Activated CD4-positive, alpha-beta T cell treated with anti-CD3 and anti-CD28 coated beads for 36 hours (primary cell): ENCODE data around the gene LTA4H. TPM values are rescaled to one million over a fixed set of nuclear protein-coding genes. Genes with fewer than 3 reads are reported as not detected.

Source experiments
- ATAC-seq: fragments of 200-7000 bp; cut with Tn5 transposase; one replicate; pipeline ENCODE4 v1.10.0; 2021; ENCODE audit warnings: mild to moderate bottlenecking, moderate library complexity
- CTCF ChIA-PET: fragments of 350-600 bp; sonication (Branson Sonifier 250); formaldehyde crosslinking; loops from one replicate; lab custom pipeline; 2021; ENCODE audit warnings: antibody characterized with exemption; lab: Charles Lee
- POLR2A ChIA-PET: fragments of 350-600 bp; sonication (Branson Sonifier 250); formaldehyde crosslinking; loops from one replicate; lab custom pipeline; 2021; ENCODE audit warnings: antibody characterized with exemption, inconsistent platforms; lab: Charles Lee
- DNase-seq: peaks from one replicate; pipeline ENCODE4 v3.0.0-alpha.2; 2020
- H3K27ac Mint-ChIP-seq: one replicate; pipeline ENCODE4 v1.8.0; 2021; ENCODE audit warnings: mixed read lengths
- H3K27me3 Mint-ChIP-seq: one replicate; pipeline ENCODE4 v1.8.0; 2021; ENCODE audit warnings: mixed read lengths
- H3K36me3 Mint-ChIP-seq: one replicate; pipeline ENCODE4 v1.8.0; 2021; ENCODE audit warnings: low read depth, mixed read lengths
- H3K4me1 Mint-ChIP-seq: one replicate; pipeline ENCODE4 v1.8.0; 2021; ENCODE audit warnings: mixed read lengths
- H3K4me3 Mint-ChIP-seq: one replicate; pipeline ENCODE4 v1.8.0; 2021; ENCODE audit warnings: mild to moderate bottlenecking, moderate library complexity, mixed read lengths
- H3K9me3 Mint-ChIP-seq: one replicate; pipeline ENCODE4 v1.8.0; 2021; ENCODE audit warnings: low read depth, mixed read lengths
- intact Hi-C, 2 experiments: fragments of 100-400 bp; cut with DNase I in 1 of 2; cut with micrococcal nuclease in 1 of 2; formaldehyde crosslinking; loops; one replicate each; pipeline versions ENCODE4 v1.14.2 to v1.15.1; 2022 to 2024; cut with DNase I, micrococcal nuclease
- total RNA-seq, 2 experiments: library from RNA; stranded (reverse); gene quantifications; one replicate each; pipeline ENCODE4 v1.2.3, GENCODE V29; 2021

The LTA4H gene
- total RNA-seq = 100 to 1,000 TPM; 138 to 147 TPM

DNA sequence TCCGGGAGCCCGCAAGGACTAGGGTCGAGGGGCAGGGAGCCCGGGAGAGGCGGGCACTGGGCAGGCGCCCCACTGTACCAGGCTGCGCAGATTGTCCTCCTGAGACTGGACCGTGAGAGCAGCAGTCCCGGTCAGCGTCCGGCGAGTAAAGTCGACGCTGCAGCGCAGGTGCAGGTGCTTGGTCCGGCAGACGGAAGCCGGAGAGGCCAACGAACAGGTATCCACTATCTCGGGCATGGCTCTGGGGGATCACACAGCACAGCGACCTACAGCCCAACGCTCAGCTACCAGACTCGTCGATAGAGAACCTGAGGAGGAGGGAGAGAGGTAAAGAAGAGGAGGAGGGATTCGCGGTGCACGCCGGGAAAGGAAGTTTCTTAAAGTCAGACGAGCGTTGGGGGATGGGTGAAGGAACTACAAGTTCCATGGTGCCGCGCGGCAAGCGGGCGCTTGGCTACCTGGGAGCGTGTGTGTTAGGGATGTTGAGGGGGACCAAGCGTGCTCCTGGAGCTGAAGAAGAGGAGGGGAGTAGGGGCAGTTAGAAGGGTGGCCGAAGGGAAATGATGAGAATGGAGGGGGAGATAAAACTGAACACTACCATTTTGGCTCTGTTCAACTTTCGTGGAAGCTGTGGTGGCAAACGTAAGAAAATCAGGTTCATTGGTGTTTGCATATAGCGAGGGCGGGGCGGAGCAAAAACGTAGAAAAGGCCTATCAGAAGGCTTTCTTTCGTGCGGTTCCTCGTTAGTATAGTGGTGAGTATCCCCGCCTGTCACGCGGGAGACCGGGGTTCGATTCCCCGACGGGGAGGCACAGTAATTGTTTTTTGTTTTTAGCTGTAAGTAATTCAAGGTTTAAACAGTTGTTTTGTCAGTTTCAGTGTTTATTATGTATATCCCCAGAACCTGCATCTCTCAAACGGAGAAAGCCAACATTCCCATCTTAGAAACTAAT is at the start of gene LTA4H:
Gene LTA4H (minus strand): TSS at position 305 of the 954 bp plus-strand sequence. CDS start 68 bp downstream, at position 237.
- Mint-ChIP-seq H3K9me3 (no peaks in the 10 kb centered on the region), H3K4me3 (no peak within 1 kb of the TSS), H3K4me1 (peaks cover 13% of the 10 kb centered on the region), H3K27ac (no peak within 1 kb of the TSS), H3K27me3 (no peaks in the 10 kb centered on the region), H3K36me3 (no peaks in the 10 kb centered on the region)
- CTCF ChIA-PET = interaction anchor here (0.6 to 1.9 kb wide), 14 partner anchors 12 to 481 kb away, joined by 3 to 14 read pairs (median 3); no protein-coding TSS in a partner anchor
- DNase-seq = peak; percentile 98
- POLR2A ChIA-PET = interaction anchor here (0.6 to 1.7 kb wide), 6 partner anchors 12 to 367 kb away, joined by 3 to 6 read pairs (median 4); partner anchors contain the start of genes AMDHD1 and CCDC38
- intact Hi-C loops = loop anchor here (1.0 to 10.0 kb wide), 12 partner anchors 12 to 1032 kb away; partner anchors contain the start of genes AMDHD1 (in 2 of the 2), CCDC38 (in 2 of the 2), CFAP54 (in 1 of the 2) and FGD6 (in 1 of the 2)
- ATAC-seq = peak; percentile 95

DNA sequence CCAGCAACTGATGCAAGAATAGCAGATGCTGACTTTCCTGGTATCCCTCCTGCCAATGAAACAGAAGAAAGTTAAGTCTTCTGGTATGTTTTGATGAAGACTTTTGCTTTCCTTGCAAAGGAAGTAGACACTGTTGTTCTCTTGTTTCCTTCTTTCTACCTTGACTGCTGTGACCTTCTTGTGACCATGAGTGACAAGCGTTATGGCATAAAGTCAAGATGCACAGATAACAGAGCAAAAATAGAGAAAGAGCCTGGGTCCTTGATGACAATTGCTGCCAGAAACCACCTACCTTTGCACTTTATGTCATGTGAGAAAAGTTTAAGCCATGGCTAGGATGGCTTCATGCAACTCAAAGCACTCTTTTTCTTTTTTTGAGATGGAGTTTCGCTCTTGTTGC is 49.2 kb upstream of the LTA4H start:
- H3K4me1 Mint-ChIP-seq = peaks cover 4% of the 10 kb centered on the region
- ATAC-seq (no peak), DNase-seq (no peak)
- intact Hi-C loops = no loop called here
- no peak overlapping the region for H3K27ac Mint-ChIP-seq
- ChIA-PET CTCF (no interaction called here), POLR2A (no interaction called here)
- no peak overlapping the region for H3K4me3 Mint-ChIP-seq
- peaks cover 9% of the 10 kb centered on the region for H3K9me3 Mint-ChIP-seq
- no peaks in the 10 kb centered on the region for H3K27me3 Mint-ChIP-seq
- H3K36me3 Mint-ChIP-seq = peaks cover 4% of the 10 kb centered on the region

DNA sequence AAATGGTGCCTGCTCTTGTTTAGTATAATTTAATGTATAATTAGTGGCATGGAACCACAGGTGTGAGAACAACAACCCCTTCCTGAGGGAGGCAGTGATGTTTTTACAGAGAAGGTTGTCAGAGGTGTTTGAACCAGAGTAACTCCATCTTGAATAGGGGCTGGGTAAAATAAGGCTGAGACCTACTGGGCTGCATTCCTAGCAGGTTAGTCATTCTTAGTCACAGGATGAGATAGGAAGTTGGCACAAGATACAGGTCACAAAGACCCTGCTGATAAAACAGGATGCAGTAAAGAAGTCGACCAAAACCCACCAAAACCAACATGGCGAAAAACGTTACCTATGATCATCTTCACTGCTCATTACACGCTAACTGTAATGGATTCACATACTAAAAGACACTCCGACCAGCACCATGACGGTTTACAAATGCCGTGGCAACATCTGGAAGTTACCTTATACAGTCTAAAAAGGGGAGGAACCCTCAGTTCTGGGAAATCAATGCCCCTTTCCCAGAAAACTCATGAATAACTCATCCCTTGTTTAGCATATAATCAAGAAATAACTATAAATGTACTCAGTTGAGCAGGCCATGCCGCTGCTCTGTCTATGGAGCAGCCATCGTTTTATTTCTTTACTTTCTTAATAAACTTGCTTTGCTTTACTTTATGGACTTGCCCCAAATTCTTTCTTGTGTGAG is 47.8 kb upstream of the LTA4H start:
- ATAC-seq = no peak
- Mint-ChIP-seq H3K27ac (no peak overlapping the region), H3K4me3 (no peak overlapping the region), H3K27me3 (no peaks in the 10 kb centered on the region), H3K9me3 (peaks cover 7% of the 10 kb centered on the region), H3K4me1 (peaks cover 4% of the 10 kb centered on the region), H3K36me3 (peaks cover 4% of the 10 kb centered on the region)
- intact Hi-C loops = no loop called here
- CTCF ChIA-PET = no interaction called here
- POLR2A ChIA-PET = no interaction called here
- no peak for DNase-seq

DNA sequence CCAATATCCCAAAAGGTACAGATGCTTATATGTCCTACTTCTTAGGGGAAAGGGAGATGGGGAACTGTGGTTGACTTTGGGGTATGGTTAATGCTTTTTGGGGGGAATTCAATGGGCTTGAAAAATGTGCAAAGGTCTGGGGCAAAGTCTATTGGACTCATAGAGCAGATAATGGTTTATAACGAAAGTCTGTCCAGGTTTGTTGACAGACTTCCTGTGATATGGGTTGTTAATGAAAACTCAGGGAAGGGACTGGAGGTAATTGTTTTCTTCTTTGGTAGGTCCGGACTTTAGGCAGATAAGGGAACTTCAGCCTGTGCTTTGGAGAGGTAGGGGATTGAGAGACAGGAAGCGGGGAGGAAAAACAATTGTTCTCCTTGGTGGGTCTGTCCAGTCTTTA is 46.2 kb upstream of the LTA4H start:
- H3K9me3 Mint-ChIP-seq = peaks cover 7% of the 10 kb centered on the region
- peaks cover 4% of the 10 kb centered on the region for H3K4me1 Mint-ChIP-seq
- intact Hi-C loops = no loop called here
- DNase-seq = no peak
- no peak for ATAC-seq
- H3K36me3 Mint-ChIP-seq = peaks cover 4% of the 10 kb centered on the region
- CTCF ChIA-PET = no interaction called here
- no peak overlapping the region for H3K27ac Mint-ChIP-seq
- POLR2A ChIA-PET = no interaction called here
- H3K4me3 Mint-ChIP-seq = no peak overlapping the region
- H3K27me3 Mint-ChIP-seq = no peaks in the 10 kb centered on the region

DNA sequence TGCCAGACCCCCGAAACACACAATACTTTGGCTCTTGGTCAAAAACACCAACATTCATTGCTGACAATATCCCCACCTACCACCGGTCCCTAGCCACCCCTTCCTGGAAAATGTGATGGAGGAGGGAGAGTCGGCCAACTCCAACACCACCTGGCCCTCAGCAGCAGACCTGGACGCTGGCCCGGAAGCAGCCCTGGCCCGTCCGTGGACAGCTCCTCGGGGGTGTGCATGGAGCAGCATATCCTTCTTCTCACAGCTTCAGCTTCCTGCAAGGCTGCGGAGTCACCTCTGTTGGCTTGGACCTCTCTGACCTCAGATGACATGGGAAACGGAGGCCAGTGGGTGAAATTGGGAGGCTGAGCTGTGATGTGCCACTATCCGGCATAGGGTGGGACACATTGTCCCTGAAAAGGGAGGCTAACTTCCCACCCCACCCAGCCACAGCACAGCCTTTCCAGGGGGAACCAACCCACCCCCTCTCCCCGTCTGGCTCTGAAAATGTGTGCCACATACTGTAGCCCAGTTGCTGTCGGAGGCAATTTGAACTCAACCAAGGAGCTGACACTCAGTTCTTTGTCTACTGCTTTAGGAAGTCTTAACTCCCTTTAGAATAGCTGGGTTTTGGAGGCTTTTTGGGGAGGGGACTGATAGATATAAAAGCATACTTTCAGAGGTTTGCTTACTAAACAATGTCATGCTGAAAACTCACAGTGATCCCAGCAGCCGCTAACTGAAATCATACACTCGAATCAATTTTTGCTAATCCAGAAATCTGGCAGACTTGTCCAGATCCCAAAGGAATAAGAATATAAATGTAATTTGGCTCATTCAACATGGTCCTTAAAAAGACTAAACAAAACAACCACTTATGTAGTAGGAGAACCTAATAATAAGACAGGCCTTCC is 43.1 kb upstream of the LTA4H start:
- ATAC-seq (no peak), DNase-seq (no peak)
- no peaks in the 10 kb centered on the region for H3K36me3 Mint-ChIP-seq
- intact Hi-C loops = no loop called here
- POLR2A ChIA-PET = interaction anchor here (0.6 kb wide), 1 partner anchor 87 kb away, joined by 4 read pairs; no protein-coding TSS in a partner anchor
- CTCF ChIA-PET = interaction anchor here (0.6 to 1.3 kb wide), 3 partner anchors 9 to 25 kb away, joined by 3 to 5 read pairs (median 4); no protein-coding TSS in a partner anchor
- no peaks in the 10 kb centered on the region for H3K27me3 Mint-ChIP-seq
- no peak overlapping the region for H3K27ac Mint-ChIP-seq
- peaks cover 7% of the 10 kb centered on the region for H3K4me1 Mint-ChIP-seq
- no peaks in the 10 kb centered on the region for H3K9me3 Mint-ChIP-seq
- H3K4me3 Mint-ChIP-seq = no peak overlapping the region

DNA sequence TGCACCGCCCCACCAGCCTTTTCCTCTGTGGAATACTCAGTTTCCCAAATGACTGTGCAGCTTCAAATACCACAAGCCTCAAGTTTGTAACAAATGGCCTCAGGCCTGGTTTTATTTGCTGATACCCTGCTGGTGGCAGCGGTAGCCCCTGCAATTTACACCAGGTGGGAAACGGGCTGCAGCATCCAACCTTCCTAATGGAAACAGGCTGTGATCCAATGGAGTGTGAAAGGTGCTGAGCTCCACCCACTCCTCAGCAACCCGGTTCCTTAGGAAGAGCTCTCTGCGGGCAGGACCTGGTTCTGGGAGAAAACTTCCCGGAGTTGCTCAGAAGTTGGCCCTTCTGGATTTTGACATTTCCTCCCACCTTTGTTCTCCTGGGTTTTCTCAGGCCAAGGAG is 41.7 kb upstream of the LTA4H start:
- H3K4me1 Mint-ChIP-seq = peaks cover 5% of the 10 kb centered on the region
- no peaks in the 10 kb centered on the region for H3K36me3 Mint-ChIP-seq
- H3K27me3 Mint-ChIP-seq = no peaks in the 10 kb centered on the region
- H3K4me3 Mint-ChIP-seq = no peak overlapping the region
- H3K9me3 Mint-ChIP-seq = no peaks in the 10 kb centered on the region
- ATAC-seq (no peak), DNase-seq (no peak)
- intact Hi-C loops = no loop called here
- POLR2A ChIA-PET = no interaction called here
- CTCF ChIA-PET = interaction anchor here (0.9 kb wide), 1 partner anchor 18 kb away, joined by 3 read pairs; no protein-coding TSS in a partner anchor
- no peak overlapping the region for H3K27ac Mint-ChIP-seq

DNA sequence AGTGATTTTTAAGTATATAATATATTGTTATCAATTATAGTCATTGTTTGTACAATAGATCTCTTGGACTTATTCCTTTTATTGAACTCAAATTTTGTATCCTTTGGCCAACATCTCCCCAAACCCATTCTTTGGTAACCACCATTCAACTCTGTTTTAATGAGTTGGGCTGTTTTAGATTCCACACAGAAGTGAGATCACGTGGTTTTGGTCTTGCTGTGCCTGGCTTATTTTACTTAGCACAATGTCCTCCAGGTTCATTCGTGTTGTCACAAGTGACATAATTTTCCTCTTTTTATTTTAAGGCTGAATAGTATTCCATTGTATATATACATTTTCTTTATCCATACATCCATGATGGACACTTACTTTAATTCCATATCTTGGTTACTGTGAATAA is 40.2 kb upstream of the LTA4H start:
- Mint-ChIP-seq H3K4me3 (no peak overlapping the region), H3K27me3 (no peaks in the 10 kb centered on the region), H3K9me3 (no peaks in the 10 kb centered on the region), H3K27ac (no peak overlapping the region), H3K36me3 (no peaks in the 10 kb centered on the region), H3K4me1 (peaks cover 12% of the 10 kb centered on the region)
- ChIA-PET POLR2A (no interaction called here), CTCF (no interaction called here)
- intact Hi-C loops = no loop called here
- no peak for DNase-seq
- ATAC-seq = no peak

DNA sequence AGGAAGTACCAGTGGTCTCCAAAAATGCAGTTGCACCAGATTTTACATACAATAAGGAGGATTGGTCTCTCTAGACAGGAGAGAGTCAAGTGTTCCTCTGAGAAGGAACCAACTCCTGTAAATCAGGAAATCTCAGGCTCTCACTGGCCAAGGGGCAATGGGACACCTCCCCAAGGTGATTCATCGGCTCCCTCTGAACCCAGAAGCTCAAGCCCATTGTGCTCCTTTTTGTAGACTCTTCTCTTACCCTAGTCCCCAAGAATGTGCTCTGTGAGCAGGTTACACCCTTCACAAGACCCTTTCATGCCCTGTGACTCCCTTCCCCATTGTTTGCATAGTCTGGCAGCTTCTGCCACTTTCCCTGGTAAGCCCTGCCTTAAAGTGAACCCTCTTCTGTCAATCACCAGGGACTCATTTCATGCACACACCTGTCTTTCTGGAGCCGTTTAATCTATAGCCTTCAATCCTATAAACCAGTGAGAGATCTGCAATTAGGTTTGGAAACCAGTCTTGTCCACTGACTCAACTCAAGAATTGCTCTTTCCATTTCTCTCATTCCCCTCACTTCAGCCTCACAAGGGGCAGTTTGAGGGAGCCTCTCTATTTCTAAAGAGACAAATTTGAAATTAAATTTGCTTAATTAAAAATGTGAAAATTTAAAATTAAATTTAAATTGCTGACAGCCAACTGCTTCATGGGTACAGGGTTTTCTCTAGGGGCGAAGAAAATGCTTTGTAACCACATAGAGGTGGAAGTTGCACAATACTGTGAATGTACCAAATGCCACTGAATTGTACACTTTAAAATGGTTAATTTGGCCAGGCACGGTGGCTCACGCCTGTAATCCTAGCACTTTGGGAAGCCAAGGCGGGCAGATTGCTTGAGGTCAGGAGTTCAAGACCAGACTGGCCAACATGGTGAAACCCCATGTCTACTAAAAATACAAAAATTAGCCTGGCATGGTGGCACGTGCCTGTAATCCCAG is 38.3 kb upstream of the LTA4H start:
- Mint-ChIP-seq H3K36me3 (no peaks in the 10 kb centered on the region), H3K4me3 (no peak overlapping the region), H3K27me3 (no peaks in the 10 kb centered on the region), H3K27ac (no peak overlapping the region), H3K4me1 (peaks cover 16% of the 10 kb centered on the region), H3K9me3 (no peaks in the 10 kb centered on the region)
- intact Hi-C loops = no loop called here
- ChIA-PET POLR2A (interaction anchor here (1.0 kb wide), 1 partner anchor 443 kb away, joined by 5 read pairs; no protein-coding TSS in a partner anchor), CTCF (interaction anchor here (0.7 to 1.5 kb wide), 7 partner anchors 9 to 443 kb away, joined by 3 to 10 read pairs (median 3); no protein-coding TSS in a partner anchor)
- peak; percentile 60 for ATAC-seq
- no peak for DNase-seq

DNA sequence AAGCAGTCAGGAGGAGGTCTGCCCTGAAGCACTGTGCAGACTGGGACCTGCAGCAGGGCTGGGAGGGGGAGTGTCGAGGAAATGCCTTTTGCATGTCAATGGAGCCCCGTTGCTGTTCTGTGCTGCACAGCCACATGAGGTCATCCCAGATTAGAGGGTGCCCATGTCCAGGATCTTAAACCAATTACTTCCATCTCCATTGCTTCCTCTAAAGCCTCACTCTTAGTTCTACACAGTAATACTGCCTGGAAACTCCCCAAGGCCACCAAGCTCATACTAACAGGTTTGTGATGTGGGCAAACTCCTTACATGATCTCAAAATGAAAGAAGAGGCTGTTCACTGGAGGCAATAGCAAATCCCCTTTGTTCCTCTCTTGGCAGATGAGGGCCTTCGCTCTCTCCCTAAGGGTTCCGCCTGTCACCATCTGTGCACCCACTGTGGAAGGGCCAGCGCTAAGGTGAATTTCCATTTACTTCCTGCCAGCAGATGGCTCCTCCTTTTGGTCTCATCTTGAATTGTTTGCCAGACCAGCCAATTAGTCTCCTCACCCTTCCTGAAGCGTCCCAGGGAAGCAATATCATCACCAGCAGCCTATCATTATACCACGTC is 35.4 kb upstream of the LTA4H start:
- Mint-ChIP-seq H3K27ac (no peak overlapping the region), H3K36me3 (no peaks in the 10 kb centered on the region), H3K4me1 (peaks cover 16% of the 10 kb centered on the region), H3K9me3 (no peaks in the 10 kb centered on the region), H3K4me3 (no peak overlapping the region), H3K27me3 (no peaks in the 10 kb centered on the region)
- DNase-seq (peak; percentile 19), ATAC-seq (peak; percentile 71)
- intact Hi-C loops = no loop called here
- ChIA-PET CTCF (interaction anchor here (0.7 kb wide), 1 partner anchor 1253 kb away, joined by 3 read pairs; no protein-coding TSS in a partner anchor), POLR2A (no interaction called here)
